ENCODE results near the gene KIAA0586.
A peak's percentile ranks its signal among the peaks of the same experiment; 100 is the strongest.
"Not testable (repeated sequence)": the region's sequence is repeated elsewhere in the genome, so short reads cannot be mapped to it uniquely, and the experiment has no call there.

The KIAA0586 gene

GRCh38 chr14:58427281-58428117 lies at the start of gene KIAA0586, which contains the start of gene TIMM9:
Gene KIAA0586, plus strand, starts transcription at chr14:58427719. Its CDS starts 546 bp downstream, at chr14:58428265.
Gene TIMM9, minus strand, starts transcription at chr14:58427531. Its CDS starts 15,586 bp downstream, at chr14:58411945.
- peak; percentile 86 to 98 (median 94) for DNase-seq
- intact Hi-C loops (cut with DNase I): loop anchor here (2.0 to 5.0 kb wide), 2 partner anchors 97 to 130 kb away; partner anchors contain the start of gene ARID4A

- no peak for DNase-seq
- intact Hi-C loops (cut with DNase I): no loop called here
Observed at GRCh38 chr14:58390830-58391229, 36.7 kb upstream of the KIAA0586 start.

DNA sequence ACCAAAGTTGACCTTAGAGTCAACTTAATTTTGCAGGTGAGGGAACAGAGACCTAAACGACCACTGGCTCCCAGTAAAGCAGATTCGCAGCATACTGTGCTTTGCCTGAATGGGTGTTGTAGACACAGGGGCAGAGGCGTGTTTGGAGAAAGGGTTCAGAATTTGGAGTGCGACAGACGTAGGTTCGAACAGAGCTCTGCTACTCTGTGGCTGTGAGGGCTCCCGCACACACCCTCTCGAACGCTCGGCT lies 32.0 kb upstream of the KIAA0586 start:
- intact Hi-C loops (cut with DNase I): no loop called here
- DNase-seq: no peak

- intact Hi-C loops (cut with DNase I): no loop called here
Observed at GRCh38 chr14:58395812-58396788, 31.4 kb upstream of the KIAA0586 start, which contains the start of gene TOMM20L. Gene TOMM20L, plus strand, starts transcription at chr14:58395930. Its CDS starts 28 bp downstream, at chr14:58395958.

GRCh38 chr14:58397156-58397555 lies 30.4 kb upstream of the KIAA0586 start:
- no peak for DNase-seq
- intact Hi-C loops (cut with DNase I): no loop called here

More at GRCh38 chr14:58395812-58396788, 31.4 kb upstream of the KIAA0586 start, which contains the start of gene TOMM20L:
- peak in 41 of 42 donors; percentile 14 to 79 (median 55) for DNase-seq

DNA sequence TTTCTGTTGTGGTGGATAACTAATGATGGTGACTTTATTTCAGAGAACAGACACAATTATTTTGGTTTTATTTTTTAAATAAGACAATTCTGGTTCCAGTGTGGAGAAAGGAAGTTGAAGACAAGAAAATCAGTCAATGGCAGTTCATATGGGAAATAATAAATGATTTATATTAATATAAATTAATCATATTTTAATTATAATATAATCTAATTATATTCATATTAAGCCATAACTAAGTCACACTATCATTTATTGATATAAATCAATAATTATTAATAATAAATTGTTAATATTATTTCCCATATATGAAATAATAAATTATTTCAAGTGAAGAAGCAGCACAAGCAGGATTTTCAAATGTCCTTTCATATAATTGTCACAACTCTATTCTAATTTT lies 29.0 kb upstream of the KIAA0586 start:
- no peak for DNase-seq
- intact Hi-C loops (cut with DNase I): no loop called here

GRCh38 chr14:58398895-58399294 lies 28.6 kb upstream of the KIAA0586 start:
- intact Hi-C loops (cut with DNase I): no loop called here
- DNase-seq: no peak

DNA sequence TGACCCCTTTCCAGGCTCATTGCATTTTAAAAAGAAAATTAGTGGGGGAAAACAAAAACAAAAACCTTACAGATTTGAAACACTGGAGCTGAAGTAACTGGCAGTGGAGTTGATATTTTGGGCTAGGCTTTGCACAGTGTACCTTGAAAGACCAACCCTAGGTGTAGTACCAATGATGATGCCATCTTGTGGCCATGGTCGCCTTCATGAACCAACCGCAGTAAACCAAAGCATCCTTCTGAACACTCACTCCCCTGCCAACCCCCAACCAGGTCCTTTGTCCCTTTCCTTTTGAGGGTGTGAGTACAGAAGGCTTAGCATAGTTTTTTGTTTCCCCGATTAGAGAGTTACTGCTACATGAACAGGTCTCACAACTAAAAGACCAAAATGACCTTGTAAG lies 25.9 kb upstream of the KIAA0586 start:
- no peak for DNase-seq
- intact Hi-C loops (cut with DNase I): no loop called here

DNA sequence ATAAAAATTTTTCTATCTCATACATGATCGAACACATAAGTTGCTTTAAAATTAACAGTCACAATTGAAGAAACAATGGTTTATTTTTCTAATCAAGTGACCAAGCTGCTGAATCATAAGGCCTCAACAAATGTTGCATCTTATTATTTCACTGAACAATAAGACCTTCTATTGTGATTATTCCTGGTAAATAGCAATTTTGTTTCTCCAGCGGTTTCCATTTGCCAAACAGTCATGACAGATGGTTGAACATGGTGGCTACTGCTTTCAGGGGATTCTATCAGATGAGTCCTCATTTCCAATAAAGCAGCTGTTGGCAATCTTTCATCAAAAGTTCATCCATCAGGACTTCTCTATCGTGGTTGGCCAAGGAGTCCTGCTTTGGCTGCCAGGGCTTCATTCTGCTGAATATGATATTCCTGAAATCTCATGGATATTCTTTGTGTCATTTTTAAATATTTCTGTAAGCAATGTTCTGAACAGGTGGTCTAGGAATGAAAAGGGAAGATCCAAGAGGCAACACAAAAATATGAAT lies 18.8 kb upstream of the KIAA0586 start:
- intact Hi-C loops (cut with DNase I): no loop called here
- DNase-seq: peak in 10 of 42 donors; percentile 14 to 66 (median 30)

DNA sequence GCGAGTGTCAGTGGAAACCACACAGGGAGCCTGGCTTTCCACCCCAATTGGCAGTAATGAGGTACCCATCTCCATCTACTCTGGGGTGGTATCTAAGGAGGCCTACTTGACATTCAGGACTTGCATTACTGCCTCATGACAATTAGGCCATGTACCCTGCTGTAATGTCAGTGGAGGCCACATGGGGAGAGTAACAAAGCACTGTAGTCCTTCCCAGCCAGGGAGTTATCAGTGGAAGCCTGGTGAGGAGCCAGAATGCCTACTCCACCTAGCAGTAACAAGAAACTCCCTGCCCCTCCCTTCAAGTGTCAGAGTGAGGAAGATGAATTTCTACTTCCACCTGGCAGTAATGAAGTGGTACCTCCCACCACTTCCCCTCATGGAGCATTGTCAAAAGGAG lies 12.7 kb upstream of the KIAA0586 start:
- intact Hi-C loops (cut with DNase I): no loop called here

DNA sequence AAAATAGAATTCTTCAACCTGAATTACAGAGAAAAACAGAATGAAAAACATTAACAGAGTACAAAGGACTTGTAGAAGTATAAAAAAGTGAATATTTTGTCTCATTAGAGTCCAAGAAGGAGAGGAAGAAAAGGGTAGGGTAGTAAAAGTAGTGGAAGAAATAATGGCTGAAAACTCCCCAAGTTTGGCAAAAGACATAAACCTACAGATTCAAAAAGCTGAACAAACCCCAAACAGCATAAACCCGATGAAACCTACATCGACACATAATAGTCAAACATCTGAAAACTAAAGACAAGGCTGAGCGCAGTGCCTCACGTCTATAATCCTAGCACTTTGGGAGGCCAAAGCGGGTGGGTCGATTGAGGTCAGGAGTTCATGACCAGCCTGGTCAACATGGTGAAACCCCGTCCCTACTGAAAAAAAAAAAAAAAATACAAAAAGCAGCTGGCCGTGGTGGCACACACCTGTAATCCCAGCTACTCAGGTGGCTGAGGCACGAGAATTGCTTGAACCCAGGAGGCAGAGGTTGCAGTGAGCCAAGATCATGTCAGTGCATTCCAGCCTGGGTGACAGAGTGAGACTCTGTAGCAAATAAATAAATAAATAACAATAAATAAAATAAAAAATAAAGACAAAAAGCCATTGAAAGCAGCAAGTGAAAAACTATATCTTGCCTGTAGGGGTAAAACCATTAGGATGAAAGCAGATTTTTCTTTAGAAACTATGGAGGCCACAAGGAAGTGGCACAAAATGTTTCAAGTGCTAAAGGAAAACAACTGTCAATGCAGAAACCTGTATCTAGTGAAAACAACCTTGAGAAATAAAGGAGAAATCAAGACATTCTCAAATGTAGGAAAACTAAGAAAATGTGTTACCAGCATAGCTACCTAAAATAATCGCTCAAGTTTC lies 11.6 kb upstream of the KIAA0586 start:
- no peak for DNase-seq
- intact Hi-C loops (cut with DNase I): no loop called here

More for the DNA sequence above, 12.7 kb upstream of the KIAA0586 start:
- no peak for DNase-seq

- intact Hi-C loops (cut with DNase I); DNase-seq: not testable (repeated sequence)
Observed at GRCh38 chr14:58416934-58417333, 10.6 kb upstream of the KIAA0586 start.

DNA sequence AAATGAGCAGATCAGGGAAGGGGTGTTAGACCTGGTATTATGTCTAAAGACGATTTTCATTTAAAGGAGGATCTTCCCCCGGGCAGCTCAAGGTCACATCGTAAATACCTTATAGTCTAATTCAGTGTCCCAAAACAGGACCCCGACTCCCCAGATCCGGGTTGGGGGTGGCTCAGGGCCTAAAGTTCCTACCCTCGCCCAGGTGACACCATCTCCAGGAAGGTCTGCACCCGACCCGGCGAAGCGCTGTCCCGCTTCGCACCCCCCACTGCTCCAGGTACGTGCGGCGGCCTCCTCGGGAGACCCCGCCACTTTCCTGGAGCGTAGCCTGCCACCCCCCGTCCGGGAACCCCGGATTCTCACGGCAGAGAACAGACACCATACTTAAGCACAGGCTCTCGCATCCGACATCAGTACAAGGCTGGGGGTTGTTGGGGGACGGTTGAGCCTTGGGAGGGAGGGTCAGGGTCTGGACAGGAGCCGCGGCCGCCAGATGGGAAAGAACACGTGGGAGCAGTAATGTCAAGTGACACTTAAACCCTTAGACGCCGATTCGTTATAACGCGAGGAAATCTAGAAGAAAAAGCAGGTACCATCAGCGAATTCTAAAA lies 744 bp upstream of the KIAA0586 start:
- peak; percentile 37 to 87 (median 68) for DNase-seq
- intact Hi-C loops (cut with DNase I): loop anchor here (2.0 to 5.0 kb wide), 2 partner anchors 96 to 129 kb away; partner anchors contain the start of gene ARID4A

DNA sequence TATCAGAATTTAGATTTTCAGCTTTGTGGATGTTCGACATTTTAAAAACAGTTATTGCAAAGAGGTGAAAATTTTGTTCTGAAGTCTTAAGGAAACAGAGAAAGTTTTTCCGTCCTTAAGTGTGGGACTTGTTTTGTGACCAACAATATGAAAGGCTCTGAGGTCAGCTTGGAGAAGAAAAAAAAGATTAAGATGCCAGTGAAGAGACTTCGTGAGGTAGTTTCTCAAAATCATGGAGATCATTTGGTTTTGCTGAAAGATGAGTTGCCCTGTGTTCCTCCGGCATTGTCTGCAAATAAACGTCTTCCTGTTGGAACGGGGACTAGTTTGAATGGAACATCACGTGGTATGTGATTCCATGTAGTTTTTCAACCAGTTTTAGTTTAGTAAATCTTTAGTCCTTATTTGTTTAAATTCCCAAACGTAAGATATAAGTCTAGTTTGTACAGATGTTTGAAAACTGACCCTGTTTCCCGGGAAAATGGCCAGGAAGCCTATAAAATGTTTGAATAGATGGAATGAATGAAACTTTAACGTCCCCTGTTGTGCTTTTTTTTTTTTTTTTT lies 682 bp downstream of the KIAA0586 start:
- intact Hi-C loops (cut with DNase I): loop anchor here (5.0 kb wide), 1 partner anchor 131 kb away; the partner anchor contains the start of gene ARID4A
- DNase-seq: peak in 6 of 42 donors; percentile 14 to 41 (median 20)

GRCh38 chr14:58430156-58430555 lies 2.6 kb downstream of the KIAA0586 start:
- intact Hi-C loops (cut with DNase I): no loop called here
- peak in 1 of 42 donors; percentile 19 for DNase-seq

DNA sequence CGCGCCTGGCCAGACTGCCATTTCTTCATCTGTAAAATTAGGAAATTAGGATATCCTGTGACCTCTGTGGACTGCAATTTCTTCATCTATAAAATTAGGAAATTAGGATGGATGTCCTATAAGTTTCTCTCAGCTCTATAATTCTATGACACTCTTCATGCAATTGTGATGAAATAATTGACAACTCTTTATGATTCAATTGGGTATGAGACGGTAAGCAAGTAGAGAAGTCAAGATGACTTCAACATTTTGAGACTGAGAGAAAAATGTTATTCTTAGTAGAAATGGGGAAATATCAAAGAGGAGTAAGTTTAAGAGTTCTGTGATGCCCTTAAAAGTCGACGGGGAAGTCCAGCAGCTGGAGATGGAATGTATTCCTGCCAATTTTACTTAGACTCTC lies 12.0 kb downstream of the KIAA0586 start:
- intact Hi-C loops (cut with DNase I): no loop called here

GRCh38 chr14:58444627-58445026 lies 17.1 kb downstream of the KIAA0586 start:
- DNase-seq: no peak
- intact Hi-C loops (cut with DNase I): no loop called here

More for the DNA sequence above, 12.0 kb downstream of the KIAA0586 start:
- DNase-seq: no peak

Data from head of caudate nucleus (tissue), 42 donors.